Measurements from ENCODE around the gene FAM162A.
"Not testable (repeated sequence)": the region's sequence is repeated elsewhere in the genome, so short reads cannot be mapped to it uniquely, and the experiment has no call there.

The FAM162A gene

GRCh38 chr3:122421101-122421500, 37.1 kb downstream of the FAM162A start:
- TF ChIP-seq POLR2A (IDR thresholded peaks at IDR 0.05; ENCODE audit: low read depth, low read length) = no peak
- no peak for FAIRE-seq
- DNase-seq (ENCODE audit: insufficient read length, low spot score) = no peak

- no peak for TF ChIP-seq POLR2A (IDR thresholded peaks at IDR 0.05; ENCODE audit: low read depth, low read length)
- FAIRE-seq (peak; percentile 70), DNase-seq (ENCODE audit: insufficient read length, low spot score) (no peak)
These were observed 37.9 kb downstream of the FAM162A start for GRCh38 chr3:122421836-122422235.

- DNase-seq (ENCODE audit: insufficient read length, low spot score) (no peak), FAIRE-seq (peak; percentile 58)
- no peak for TF ChIP-seq POLR2A (IDR thresholded peaks at IDR 0.05; ENCODE audit: low read depth, low read length)
These were observed 44.0 kb downstream of the FAM162A start for GRCh38 chr3:122427857-122428471.

- FAIRE-seq = no peak
- no peak for DNase-seq (ENCODE audit: insufficient read length, low spot score)
- no peak for TF ChIP-seq POLR2A (IDR thresholded peaks at IDR 0.05; ENCODE audit: low read depth, low read length)
These were observed 46.4 kb downstream of the FAM162A start for GRCh38 chr3:122430371-122430770.

- FAIRE-seq = no peak
- no peak for DNase-seq (ENCODE audit: insufficient read length, low spot score)
- TF ChIP-seq POLR2A (IDR thresholded peaks at IDR 0.05; ENCODE audit: low read depth, low read length) = no peak
These were observed 52.0 kb downstream of the FAM162A start for GRCh38 chr3:122435950-122436349.

GRCh38 chr3:122443090-122443489, 59.1 kb downstream of the FAM162A start:
- TF ChIP-seq POLR2A (IDR thresholded peaks at IDR 0.05; ENCODE audit: low read depth, low read length) = no peak
- DNase-seq (ENCODE audit: insufficient read length, low spot score) = no peak
- FAIRE-seq = no peak

- FAIRE-seq; DNase-seq (ENCODE audit: insufficient read length, low spot score): not testable (repeated sequence)
These were observed 59.9 kb downstream of the FAM162A start for GRCh38 chr3:122443762-122444490.

- not testable (repeated sequence) for DNase-seq (ENCODE audit: insufficient read length, low spot score); FAIRE-seq
These were observed 60.5 kb downstream of the FAM162A start for GRCh38 chr3:122444491-122444887.

GRCh38 chr3:122448218-122448617, 64.2 kb downstream of the FAM162A start:
- not testable (repeated sequence) for DNase-seq (ENCODE audit: insufficient read length, low spot score); FAIRE-seq

GRCh38 chr3:122451371-122451770, 67.4 kb downstream of the FAM162A start:
- no peak for TF ChIP-seq POLR2A (IDR thresholded peaks at IDR 0.05; ENCODE audit: low read depth, low read length)
- FAIRE-seq (no peak), DNase-seq (ENCODE audit: insufficient read length, low spot score) (no peak)

GRCh38 chr3:122456074-122456473, 72.1 kb downstream of the FAM162A start:
- no peak for TF ChIP-seq POLR2A (IDR thresholded peaks at IDR 0.05; ENCODE audit: low read depth, low read length)
- FAIRE-seq = no peak
- no peak for DNase-seq (ENCODE audit: insufficient read length, low spot score)

- FAIRE-seq = no peak
- no peak for DNase-seq (ENCODE audit: insufficient read length, low spot score)
These were observed 73.7 kb downstream of the FAM162A start for GRCh38 chr3:122457706-122458105.

GRCh38 chr3:122458992-122459391, 75.0 kb downstream of the FAM162A start:
- DNase-seq (ENCODE audit: insufficient read length, low spot score) (peak; percentile 6), FAIRE-seq (peak; percentile 75)
- no peak for TF ChIP-seq POLR2A (IDR thresholded peaks at IDR 0.05; ENCODE audit: low read depth, low read length)

More at GRCh38 chr3:122457706-122458105, 73.7 kb downstream of the FAM162A start:
- TF ChIP-seq POLR2A (IDR thresholded peaks at IDR 0.05; ENCODE audit: low read depth, low read length) = no peak

- FAIRE-seq = no peak
- TF ChIP-seq POLR2A (IDR thresholded peaks at IDR 0.05; ENCODE audit: low read depth, low read length) = no peak
- no peak for DNase-seq (ENCODE audit: insufficient read length, low spot score)
These were observed 77.8 kb downstream of the FAM162A start for GRCh38 chr3:122461806-122462205.
